Colonic mucosa (tissue), 4 donors: ENCODE data around the gene RPL37A. TPM values are rescaled to one million over a fixed set of nuclear protein-coding genes. Genes with fewer than 3 reads are reported as not detected.

Experiments
- DNase-seq: peaks from one replicate; pipeline ENCODE4 v3.0.0-alpha.2; 2020
- H3K27ac ChIP-seq: fragments of 200-600 bp; one replicate; pipeline ENCODE4 v1.8.0; 2021
- H3K27me3 ChIP-seq: fragments of 200-600 bp; one replicate; pipeline ENCODE4 v1.8.0; 2021
- H3K36me3 ChIP-seq: fragments of 200-600 bp; one replicate; pipeline ENCODE4 v1.8.0; 2021
- H3K4me1 ChIP-seq: fragments of 200-600 bp; one replicate; pipeline ENCODE4 v1.8.0; 2021; ENCODE audit warnings: mild to moderate bottlenecking
- H3K4me3 ChIP-seq: fragments of 200-600 bp; one replicate; pipeline ENCODE4 v1.8.0; 2021
- H3K9ac ChIP-seq, 2 donors: one replicate each; pipeline ENCODE4 v1.7.0; 2013; ENCODE audit warnings: control low read depth in 2 of 2, low read depth in 2 of 2, low read length in 2 of 2
- H3K9me3 ChIP-seq: fragments of 200-600 bp; one replicate; pipeline ENCODE4 v1.8.0; 2021
- intact Hi-C: fragments of 100-400 bp; cut with DNase I; formaldehyde crosslinking; loops from one replicate; pipeline ENCODE4 v1.14.1; 2022
- total RNA-seq, 2 donors: library from RNA; stranded (reverse); fragmentation: NEBNext Ultra II Directional in 1 of 2; extraction: Animal tissue kit (Norgen Biotek cat#: 25700) in 1 of 2; gene quantifications; one replicate each; pipeline ENCODE4 v1.2.1, GENCODE V29; 2021
- TF ChIP-seq, protein P1 (sequence below): fragments of 200-600 bp; IDR thresholded peaks from one replicate; pipeline ENCODE4 v1.8.0; 2022; ENCODE audit warnings: antibody characterized with exemption, mild to moderate bottlenecking
- donor health status: healthy.
- donor health status: DM: no; HTN: no; CAD: no.
- donor health status: DM: no; HTN: no; CAD: no.

RPL37A gene
- total RNA-seq, 2 donors from 2014 or later = 1,895 to 2,156 TPM

DNA sequence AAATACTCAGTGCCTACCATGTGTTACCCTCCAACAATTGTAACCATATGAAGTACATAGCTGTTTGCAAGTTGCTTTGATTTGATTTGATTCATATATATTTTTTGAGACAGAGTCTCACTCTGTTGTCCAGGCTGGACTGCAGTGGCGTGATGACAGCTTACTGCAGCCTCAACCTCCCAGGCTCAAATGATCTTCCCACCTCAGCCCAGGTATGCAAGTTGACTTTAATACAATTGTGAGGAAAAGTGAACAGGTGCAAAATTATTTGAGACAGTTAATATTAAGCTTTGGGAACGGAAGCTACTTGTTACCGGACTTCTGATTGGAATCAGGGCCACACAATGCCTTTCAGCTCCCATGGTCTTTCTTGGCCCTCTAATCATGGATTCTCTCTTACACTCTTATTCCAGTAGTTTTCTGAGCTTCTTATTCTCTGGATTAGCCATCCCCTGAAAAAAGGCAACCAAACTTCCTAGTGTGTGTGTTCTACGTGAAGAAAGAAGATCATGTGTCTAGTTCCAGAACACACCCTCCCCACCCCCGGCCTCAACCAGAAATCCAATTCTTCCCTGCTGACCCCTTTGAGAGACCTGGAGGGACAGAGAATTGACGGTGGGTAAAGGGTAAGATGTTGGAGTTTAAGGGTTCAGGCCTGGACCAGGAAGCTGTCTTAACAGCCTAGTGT is 1.1 kb upstream of the RPL37A start:
- peaks cover 6% of the 10 kb centered on the region for H3K36me3 ChIP-seq
- no peaks in the 10 kb centered on the region for H3K27me3 ChIP-seq
- intact Hi-C loops = loop anchor here (10.0 kb wide), 1 partner anchor 73 kb away; no protein-coding TSS in a partner anchor
- H3K9ac ChIP-seq = peak overlapping the region; percentile 45 to 93
- no peaks in the 10 kb centered on the region for H3K9me3 ChIP-seq
- TF ChIP-seq, protein P1, sequence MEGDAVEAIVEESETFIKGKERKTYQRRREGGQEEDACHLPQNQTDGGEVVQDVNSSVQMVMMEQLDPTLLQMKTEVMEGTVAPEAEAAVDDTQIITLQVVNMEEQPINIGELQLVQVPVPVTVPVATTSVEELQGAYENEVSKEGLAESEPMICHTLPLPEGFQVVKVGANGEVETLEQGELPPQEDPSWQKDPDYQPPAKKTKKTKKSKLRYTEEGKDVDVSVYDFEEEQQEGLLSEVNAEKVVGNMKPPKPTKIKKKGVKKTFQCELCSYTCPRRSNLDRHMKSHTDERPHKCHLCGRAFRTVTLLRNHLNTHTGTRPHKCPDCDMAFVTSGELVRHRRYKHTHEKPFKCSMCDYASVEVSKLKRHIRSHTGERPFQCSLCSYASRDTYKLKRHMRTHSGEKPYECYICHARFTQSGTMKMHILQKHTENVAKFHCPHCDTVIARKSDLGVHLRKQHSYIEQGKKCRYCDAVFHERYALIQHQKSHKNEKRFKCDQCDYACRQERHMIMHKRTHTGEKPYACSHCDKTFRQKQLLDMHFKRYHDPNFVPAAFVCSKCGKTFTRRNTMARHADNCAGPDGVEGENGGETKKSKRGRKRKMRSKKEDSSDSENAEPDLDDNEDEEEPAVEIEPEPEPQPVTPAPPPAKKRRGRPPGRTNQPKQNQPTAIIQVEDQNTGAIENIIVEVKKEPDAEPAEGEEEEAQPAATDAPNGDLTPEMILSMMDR = no peak
- peak overlapping the region; percentile 88 for H3K4me3 ChIP-seq
- DNase-seq = no peak
- no peak overlapping the region for H3K27ac ChIP-seq
- peaks cover 18% of the 10 kb centered on the region for H3K4me1 ChIP-seq

DNA sequence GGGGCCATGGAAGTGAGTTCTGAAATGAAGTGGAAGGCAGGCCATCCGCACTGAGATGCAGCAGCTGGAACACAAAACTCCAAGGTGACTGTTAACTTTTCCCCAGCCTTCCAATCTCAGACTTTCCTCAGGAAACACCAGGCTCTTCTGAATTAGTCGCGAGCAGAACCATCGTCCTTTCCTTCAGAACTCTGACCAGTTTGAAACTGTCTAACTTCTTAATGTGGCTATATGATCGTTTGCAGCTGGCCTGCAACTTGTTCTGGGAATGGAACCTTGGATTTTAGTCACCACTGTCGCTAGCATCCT is 620 bp upstream of the RPL37A start:
- Histone ChIP-seq H3K9me3 (no peaks in the 10 kb centered on the region), H3K36me3 (peaks cover 6% of the 10 kb centered on the region), H3K4me1 (peaks cover 18% of the 10 kb centered on the region), H3K9ac (peak overlapping the region; percentile 45 to 93), H3K27ac (peak overlapping the region; percentile 81), H3K27me3 (no peaks in the 10 kb centered on the region), H3K4me3 (peak overlapping the region; percentile 88)
- no peak for DNase-seq
- intact Hi-C loops = loop anchor here (10.0 kb wide), 1 partner anchor 73 kb away; no protein-coding TSS in a partner anchor
- TF ChIP-seq, protein P1 = no peak

DNA sequence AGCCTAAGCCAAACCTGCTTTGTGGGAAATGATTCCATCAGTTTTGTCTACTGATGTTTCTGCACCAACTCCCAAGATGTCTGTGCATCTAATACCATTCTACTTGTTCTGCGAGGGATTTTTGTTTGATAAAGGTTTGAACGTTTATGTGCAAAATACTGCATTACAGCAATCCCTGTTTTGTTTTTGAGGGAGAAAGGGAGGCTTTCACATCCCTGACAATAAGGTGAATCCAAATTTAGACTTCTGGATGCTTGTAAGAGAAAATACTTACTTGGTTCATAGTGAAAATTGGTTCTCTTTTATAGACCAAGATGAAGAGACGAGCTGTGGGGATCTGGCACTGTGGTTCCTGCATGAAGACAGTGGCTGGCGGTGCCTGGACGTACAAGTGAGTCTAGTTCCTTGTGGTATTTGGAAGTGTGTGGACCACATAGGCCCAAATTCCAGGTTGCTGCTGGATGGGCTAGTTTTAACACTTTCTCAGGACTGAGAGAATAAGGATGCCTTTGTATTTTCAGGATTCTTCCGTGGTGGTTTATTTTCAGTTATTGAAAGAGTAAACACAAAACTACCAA is 1.1 kb downstream of the RPL37A start:
- no peaks in the 10 kb centered on the region for H3K27me3 ChIP-seq
- H3K36me3 ChIP-seq = peaks cover 6% of the 10 kb centered on the region
- H3K9ac ChIP-seq = peak overlapping the region; percentile 91 to 93
- peak; percentile 27 for DNase-seq
- intact Hi-C loops = loop anchor here (10.0 kb wide), 1 partner anchor 75 kb away; no protein-coding TSS in a partner anchor
- no peaks in the 10 kb centered on the region for H3K9me3 ChIP-seq
- H3K4me1 ChIP-seq = peaks cover 18% of the 10 kb centered on the region
- peak overlapping the region; percentile 88 for H3K4me3 ChIP-seq
- TF ChIP-seq, protein P1 = no peak
- peak overlapping the region; percentile 81 for H3K27ac ChIP-seq

- intact Hi-C loops = no loop called here
- H3K9me3 ChIP-seq = no peaks in the 10 kb centered on the region
- no peak for DNase-seq
- TF ChIP-seq, protein P1 = no peak
- H3K4me3 ChIP-seq = no peak overlapping the region
- no peak overlapping the region for H3K9ac ChIP-seq
- no peaks in the 10 kb centered on the region for H3K27me3 ChIP-seq
- peaks cover 18% of the 10 kb centered on the region for H3K4me1 ChIP-seq
- H3K27ac ChIP-seq = peak overlapping the region; percentile 2
- peaks cover 6% of the 10 kb centered on the region for H3K36me3 ChIP-seq
These were observed 1.9 kb downstream of the RPL37A start for GRCh38 chr2:216500572-216500971.

DNA sequence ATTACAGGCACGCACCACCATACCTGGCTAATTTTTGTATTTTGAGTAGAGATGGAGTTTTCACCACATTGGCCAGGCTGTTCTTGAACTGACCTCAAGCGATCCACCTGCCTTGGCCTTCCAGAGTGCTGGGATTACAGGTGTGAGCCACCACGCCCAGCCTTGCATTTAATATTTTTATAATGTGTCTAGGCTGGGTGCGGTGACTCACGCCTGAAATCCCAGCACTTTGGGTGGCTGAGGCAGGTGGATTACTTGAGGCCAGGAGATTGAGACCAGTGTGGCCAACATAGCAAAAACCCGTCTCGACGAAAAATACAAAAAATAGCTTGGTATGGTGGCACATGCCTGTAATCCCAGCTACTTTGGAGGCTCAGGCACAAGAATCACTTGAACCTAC is 3.2 kb downstream of the RPL37A start:
- DNase-seq = peak; percentile 52
- Histone ChIP-seq H3K27ac (no peak overlapping the region), H3K4me3 (no peak overlapping the region), H3K27me3 (no peaks in the 10 kb centered on the region), H3K4me1 (peaks cover 18% of the 10 kb centered on the region), H3K36me3 (peaks cover 6% of the 10 kb centered on the region), H3K9me3 (no peaks in the 10 kb centered on the region), H3K9ac (no peak overlapping the region)
- TF ChIP-seq, protein P1 = no peak
- intact Hi-C loops = no loop called here
